NCI-H2107 treated with DMSO at 0.1 percent for 48 hours (cell line): ENCODE data around the gene RHOBTB3.

Experiments used
- DNase-seq: peaks from one replicate; lab custom pipeline; 2025; ENCODE audit not compliant: unreplicated experiment; lab: John Stamatoyannopoulos, UW

Gene RHOBTB3

GRCh38 chr5:95731571-95732554, 727 bp downstream of the RHOBTB3 start:
- no peak for DNase-seq

- DNase-seq: no peak
Observed at GRCh38 chr5:95733107-95733665, 2.0 kb downstream of the RHOBTB3 start.

- DNase-seq: no peak
Observed at GRCh38 chr5:95734187-95734586, 3.1 kb downstream of the RHOBTB3 start.

GRCh38 chr5:95734906-95735305, 3.8 kb downstream of the RHOBTB3 start:
- no peak for DNase-seq

GRCh38 chr5:95735406-95735805, 4.3 kb downstream of the RHOBTB3 start:
- no peak for DNase-seq

- no peak for DNase-seq
Observed at GRCh38 chr5:95738072-95738471, 6.9 kb downstream of the RHOBTB3 start.

- DNase-seq: no peak
Observed at GRCh38 chr5:95738834-95739233, 7.7 kb downstream of the RHOBTB3 start.

GRCh38 chr5:95739857-95740256, 8.7 kb downstream of the RHOBTB3 start:
- DNase-seq: no peak

- DNase-seq: no peak
Observed at GRCh38 chr5:95741458-95741857, 10.3 kb downstream of the RHOBTB3 start.

GRCh38 chr5:95743232-95743631, 12.1 kb downstream of the RHOBTB3 start:
- DNase-seq: no peak

GRCh38 chr5:95743877-95744276, 12.7 kb downstream of the RHOBTB3 start:
- no peak for DNase-seq

GRCh38 chr5:95746194-95746593, 15.1 kb downstream of the RHOBTB3 start:
- DNase-seq: no peak

- DNase-seq: no peak
Observed at GRCh38 chr5:95746722-95747679, 15.9 kb downstream of the RHOBTB3 start.

- no peak for DNase-seq
Observed at GRCh38 chr5:95748133-95748532, 17.0 kb downstream of the RHOBTB3 start.

- DNase-seq: no peak
Observed at GRCh38 chr5:95754545-95754944, 23.4 kb downstream of the RHOBTB3 start.

GRCh38 chr5:95759005-95759404, 27.9 kb downstream of the RHOBTB3 start:
- DNase-seq: no peak

- DNase-seq: no peak
Observed at GRCh38 chr5:95759634-95760033, 28.5 kb downstream of the RHOBTB3 start.

- no peak for DNase-seq
Observed at GRCh38 chr5:95760273-95761191, 29.4 kb downstream of the RHOBTB3 start.

- no peak for DNase-seq
Observed at GRCh38 chr5:95761771-95762651, 30.9 kb downstream of the RHOBTB3 start.
